ENCODE data around the gene RPUSD1. TPM values are rescaled to one million over a fixed set of nuclear protein-coding genes. Genes with fewer than 3 reads are reported as not detected.

The RPUSD1 gene
- total RNA-seq, 2 experiments from 2014 or later, result 12.8 to 15.0 TPM

GRCh38 chr16:801584-802363 is 13.6 kb upstream of the RPUSD1 start:
- no peak for TF ChIP-seq CTCF (IDR thresholded peaks at IDR 0.05)
- Histone ChIP-seq H3K27me3 (ENCODE audit: control insufficient read depth in 1 of 2, insufficient read depth in 2 of 2, low read length in 2 of 2) (peaks cover 25 to 31% of the 10 kb centered on the region in 2 experiments), H3K36me3 (ENCODE audit: insufficient read depth, low read length) (no peaks in the 10 kb centered on the region), H3K27ac (ENCODE audit: low read depth in 1 of 2, low read length in 2 of 2) (no peak overlapping the region), H3K4me3 (ENCODE audit: low read length) (no peak overlapping the region), H3K9me3 (ENCODE audit: control insufficient read depth in 1 of 2, insufficient read depth in 1 of 2, low read length in 2 of 2) (peaks cover 0 to 23% of the 10 kb centered on the region in 2 experiments), H3K4me1 (ENCODE audit: insufficient read depth, low read length) (peaks cover 9% of the 10 kb centered on the region)
- ATAC-seq (ENCODE audit: poor library complexity) (no peak), DNase-seq (no peak)
- intact Hi-C loops (cut with DNase I, micrococcal nuclease), result no loop called here
- H3K27ac Mint-ChIP-seq, result no peak overlapping the region
- peaks cover 14% of the 10 kb centered on the region for H3K27me3 Mint-ChIP-seq
- POLR2A ChIA-PET, result interaction anchor here (0.6 kb wide), 1 partner anchor 400 kb away, joined by 3 read pairs; the partner anchor contains the start of gene DECR2
- H3K4me1 Mint-ChIP-seq (ENCODE audit: low read depth), result no peaks in the 10 kb centered on the region
- H3K4me3 Mint-ChIP-seq, result no peak overlapping the region
- CTCF ChIA-PET, result no interaction called here
- H3K9me3 Mint-ChIP-seq, result no peaks in the 10 kb centered on the region
- H3K36me3 Mint-ChIP-seq (ENCODE audit: low read depth), result no peaks in the 10 kb centered on the region

GRCh38 chr16:800834-801511 is 12.8 kb upstream of the RPUSD1 start:
- H3K4me3 Mint-ChIP-seq, result no peak overlapping the region
- TF ChIP-seq CTCF (IDR thresholded peaks at IDR 0.05), result no peak
- intact Hi-C loops (cut with DNase I, micrococcal nuclease), result no loop called here
- Histone ChIP-seq H3K27ac (ENCODE audit: low read depth in 1 of 2, low read length in 2 of 2) (no peak overlapping the region), H3K4me3 (ENCODE audit: low read length) (no peak overlapping the region), H3K9me3 (ENCODE audit: control insufficient read depth in 1 of 2, insufficient read depth in 1 of 2, low read length in 2 of 2) (peaks cover 0 to 23% of the 10 kb centered on the region in 2 experiments), H3K4me1 (ENCODE audit: insufficient read depth, low read length) (peaks cover 4% of the 10 kb centered on the region), H3K27me3 (ENCODE audit: control insufficient read depth in 1 of 2, insufficient read depth in 2 of 2, low read length in 2 of 2) (peaks cover 25 to 31% of the 10 kb centered on the region in 2 experiments), H3K36me3 (ENCODE audit: insufficient read depth, low read length) (no peaks in the 10 kb centered on the region)
- ChIA-PET CTCF (no interaction called here), POLR2A (no interaction called here)
- peaks cover 14% of the 10 kb centered on the region for H3K27me3 Mint-ChIP-seq
- no peaks in the 10 kb centered on the region for H3K36me3 Mint-ChIP-seq (ENCODE audit: low read depth)
- DNase-seq (no peak), ATAC-seq (ENCODE audit: poor library complexity) (no peak)
- no peaks in the 10 kb centered on the region for H3K9me3 Mint-ChIP-seq
- no peaks in the 10 kb centered on the region for H3K4me1 Mint-ChIP-seq (ENCODE audit: low read depth)
- H3K27ac Mint-ChIP-seq, result no peak overlapping the region

- Mint-ChIP-seq H3K27ac (no peak within 1 kb of the TSS), H3K4me3 (no peak within 1 kb of the TSS), H3K4me1 (ENCODE audit: low read depth) (no peaks in the 10 kb centered on the region), H3K9me3 (no peaks in the 10 kb centered on the region), H3K36me3 (ENCODE audit: low read depth) (no peaks in the 10 kb centered on the region), H3K27me3 (peaks cover 14% of the 10 kb centered on the region)
- DNase-seq, result no peak
- TF ChIP-seq CTCF (IDR thresholded peaks at IDR 0.05), result no peak
- H3K4me3 ChIP-seq (ENCODE audit: low read length), result no peak within 1 kb of the TSS
- CTCF ChIA-PET, result no interaction called here
- H3K36me3 ChIP-seq (ENCODE audit: insufficient read depth, low read length), result no peaks in the 10 kb centered on the region
- H3K4me1 ChIP-seq (ENCODE audit: insufficient read depth, low read length), result peaks cover 4% of the 10 kb centered on the region
- no peak within 1 kb of the TSS for H3K27ac ChIP-seq (ENCODE audit: low read depth in 1 of 2, low read length in 2 of 2)
- H3K27me3 ChIP-seq (ENCODE audit: control insufficient read depth in 1 of 2, insufficient read depth in 2 of 2, low read length in 2 of 2), result peaks cover 25 to 31% of the 10 kb centered on the region in 2 experiments
- POLR2A ChIA-PET, result no interaction called here
- peaks cover 0 to 23% of the 10 kb centered on the region in 2 experiments for H3K9me3 ChIP-seq (ENCODE audit: control insufficient read depth in 1 of 2, insufficient read depth in 1 of 2, low read length in 2 of 2)
- intact Hi-C loops (cut with DNase I, micrococcal nuclease), result no loop called here
- ATAC-seq (ENCODE audit: poor library complexity), result no peak
Measured at GRCh38 chr16:799948-800833, 12.0 kb upstream of the RPUSD1 start, which contains the start of gene GNG13. Gene GNG13 (minus strand): TSS chr16:800734. CDS start chr16:799077, 1,657 bp downstream.
